Measurements from ENCODE around the gene FAM171A1. TPM values are rescaled to one million over a fixed set of nuclear protein-coding genes. Genes with fewer than 3 reads are reported as not detected.

The FAM171A1 gene
- total RNA-seq, 1 experiment from 2014 or later: 19.2 TPM

GRCh38 chr10:15373199-15373598 lies 2.1 kb upstream of the FAM171A1 start:
- no peak overlapping the region for H3K27ac ChIP-seq (ENCODE audit: low read length)
- in situ Hi-C loops (cut with HindIII; ENCODE audit: low pct_unique_long_range_greater_than_20kb, low sequenced_read_pairs) (no loop called here), intact Hi-C loops (cut with micrococcal nuclease; ENCODE audit: unreplicated experiment) (no loop called here)
- H3K4me1 ChIP-seq (ENCODE audit: control insufficient read depth, insufficient read depth, low read length): no peaks in the 10 kb centered on the region
- POLR2A ChIA-PET: no interaction called here
- ATAC-seq: no peak
- H3K4me3 ChIP-seq (ENCODE audit: low read depth in 2 of 2, low read length in 2 of 2): no peak overlapping the region
- no TSS peak for BruUV-seq (replicated peaks)
- no peaks in the 10 kb centered on the region for H3K9me3 ChIP-seq (ENCODE audit: control insufficient read depth, insufficient read depth, low read depth, low read length)
- TF ChIP-seq TCF7L2 (IDR thresholded peaks at IDR 0.05; ENCODE audit: low read depth, low read length) (no peak), REST (IDR thresholded peaks at IDR 0.05; ENCODE audit: insufficient read depth in 1 of 2, low read depth in 2 of 2, low read length in 1 of 2) (no peak), POLR2AphosphoS5 (IDR thresholded peaks at IDR 0.05; ENCODE audit: low read depth, low read length) (no peak), SIN3A (IDR thresholded peaks at IDR 0.05; ENCODE audit: borderline replicate concordance, insufficient read depth, low read depth, low read length) (no peak), CTCF (IDR thresholded peaks at IDR 0.05) (no peak)
- no peaks in the 10 kb centered on the region for H3K27me3 ChIP-seq (ENCODE audit: control insufficient read depth, insufficient read depth, low read length)
- CTCF ChIA-PET: no interaction called here
- no peak for DNase-seq (ENCODE audit: low read depth, low spot score)
- H3K36me3 ChIP-seq (ENCODE audit: control insufficient read depth, insufficient read depth, low read length): no peaks in the 10 kb centered on the region

GRCh38 chr10:15370212-15370855 lies 755 bp downstream of the FAM171A1 start:
- Histone ChIP-seq H3K27me3 (ENCODE audit: control insufficient read depth, insufficient read depth, low read length) (no peaks in the 10 kb centered on the region), H3K36me3 (ENCODE audit: control insufficient read depth, insufficient read depth, low read length) (no peaks in the 10 kb centered on the region), H3K4me3 (ENCODE audit: low read depth in 2 of 2, low read length in 2 of 2) (peak overlapping the region; percentile 54 to 55), H3K4me1 (ENCODE audit: control insufficient read depth, insufficient read depth, low read length) (peaks cover 6% of the 10 kb centered on the region; the same call in 1 of the 2 replicates), H3K27ac (ENCODE audit: low read length) (peak overlapping the region; percentile 68), H3K9me3 (ENCODE audit: control insufficient read depth, insufficient read depth, low read depth, low read length) (no peaks in the 10 kb centered on the region)
- no TSS peak for BruUV-seq (replicated peaks)
- ChIA-PET POLR2A (no interaction called here), CTCF (no interaction called here)
- intact Hi-C loops (cut with micrococcal nuclease; ENCODE audit: unreplicated experiment) (no loop called here), in situ Hi-C loops (cut with HindIII; ENCODE audit: low pct_unique_long_range_greater_than_20kb, low sequenced_read_pairs) (no loop called here)
- peak; percentile 68 for ATAC-seq
- no peak for TF ChIP-seq SIN3A (IDR thresholded peaks at IDR 0.05; ENCODE audit: borderline replicate concordance, insufficient read depth, low read depth, low read length)
- no peak for TF ChIP-seq POLR2AphosphoS5 (IDR thresholded peaks at IDR 0.05; ENCODE audit: low read depth, low read length)
- TF ChIP-seq TCF7L2 (IDR thresholded peaks at IDR 0.05; ENCODE audit: low read depth, low read length): no peak
- no peak for TF ChIP-seq CTCF (IDR thresholded peaks at IDR 0.05)
- TF ChIP-seq REST (IDR thresholded peaks at IDR 0.05; ENCODE audit: insufficient read depth in 1 of 2, low read depth in 2 of 2, low read length in 1 of 2): no peak
- DNase-seq (ENCODE audit: low read depth, low spot score): no peak
